Activated CD8-positive, alpha-beta memory T cell treated with anti-CD3 and anti-CD28 coated beads, Interleukin-2, amount 50 U/mL, for 1 hour (primary cell): ENCODE results near the gene SECISBP2L.

Source experiments
- DNase-seq: peaks from one replicate; pipeline ENCODE4 v3.0.0-alpha.2; 2020; ENCODE audit errors: extremely low read depth

The SECISBP2L gene

GRCh38 chr15:48966595-48967301 is 79.5 kb downstream of the SECISBP2L start:
- no peak for DNase-seq

DNA sequence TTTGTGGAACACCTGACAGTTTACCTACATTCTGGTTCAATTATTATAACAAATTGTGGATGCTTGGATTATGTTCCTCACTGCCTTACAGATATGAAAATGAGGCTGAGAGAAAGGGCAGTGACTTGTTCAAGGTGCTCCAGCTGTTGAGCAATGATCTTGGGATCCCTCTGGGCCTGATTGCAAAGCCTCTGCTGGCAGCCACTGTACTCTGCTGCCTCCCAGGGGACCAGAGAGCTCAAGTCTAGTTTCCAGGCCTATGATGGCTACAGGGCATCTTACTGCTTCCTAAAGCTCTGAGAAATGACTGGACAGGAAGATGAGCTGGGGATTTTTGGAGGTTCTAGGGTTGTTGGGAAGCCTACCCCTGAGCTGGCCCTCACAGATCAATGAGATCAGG is 80.3 kb downstream of the SECISBP2L start:
- DNase-seq, result no peak

DNA sequence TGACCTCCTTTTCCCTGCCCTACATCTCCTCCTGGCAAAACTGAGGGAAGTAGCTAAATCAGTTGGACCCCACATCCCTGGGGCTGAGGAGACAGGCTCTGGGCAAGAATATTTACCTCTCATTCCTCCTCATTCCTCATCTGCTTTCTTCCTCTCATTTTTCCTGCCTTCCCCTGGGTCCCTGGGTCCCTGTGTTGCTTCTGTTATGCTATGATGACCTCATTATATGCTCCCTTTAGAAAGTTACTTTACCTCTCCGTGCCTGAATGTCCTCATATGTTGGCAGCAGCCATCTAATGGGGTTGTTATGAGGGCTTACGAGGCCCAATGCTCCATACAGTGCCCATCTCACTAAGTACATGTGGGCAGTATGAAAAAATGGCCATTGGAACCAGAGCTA is 81.3 kb downstream of the SECISBP2L start:
- DNase-seq, result no peak

- no peak for DNase-seq
These were observed 82.6 kb downstream of the SECISBP2L start, which contains the start of gene SHC4 for GRCh38 chr15:48963524-48964113. TSS of gene SHC4 (minus strand) at chr15:48963919. CDS start at chr15:48963015, 904 bp downstream.

- no peak for DNase-seq
These were observed 83.4 kb downstream of the SECISBP2L start for GRCh38 chr15:48962662-48963523.

DNA sequence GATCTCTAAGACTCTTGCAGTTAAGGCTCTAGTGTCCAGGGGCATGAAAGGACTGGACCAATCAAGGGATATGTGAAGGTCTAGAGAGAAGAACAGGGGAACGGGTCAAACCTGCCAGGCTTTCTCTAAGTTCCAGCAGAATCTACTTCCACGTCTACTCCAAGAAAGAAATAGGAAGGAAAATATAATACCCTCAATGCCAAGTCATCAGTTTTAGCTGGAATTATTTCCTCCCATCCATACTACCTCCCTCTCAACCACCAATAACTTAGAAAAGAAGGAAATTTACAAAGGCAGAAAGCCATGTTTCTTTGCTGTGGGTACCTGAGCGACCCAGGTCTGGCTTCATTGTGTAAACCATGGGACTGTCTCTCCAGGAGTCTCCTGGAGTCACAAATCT is 90.3 kb downstream of the SECISBP2L start:
- DNase-seq, result no peak

GRCh38 chr15:48955370-48955769 is 90.9 kb downstream of the SECISBP2L start:
- no peak for DNase-seq

DNA sequence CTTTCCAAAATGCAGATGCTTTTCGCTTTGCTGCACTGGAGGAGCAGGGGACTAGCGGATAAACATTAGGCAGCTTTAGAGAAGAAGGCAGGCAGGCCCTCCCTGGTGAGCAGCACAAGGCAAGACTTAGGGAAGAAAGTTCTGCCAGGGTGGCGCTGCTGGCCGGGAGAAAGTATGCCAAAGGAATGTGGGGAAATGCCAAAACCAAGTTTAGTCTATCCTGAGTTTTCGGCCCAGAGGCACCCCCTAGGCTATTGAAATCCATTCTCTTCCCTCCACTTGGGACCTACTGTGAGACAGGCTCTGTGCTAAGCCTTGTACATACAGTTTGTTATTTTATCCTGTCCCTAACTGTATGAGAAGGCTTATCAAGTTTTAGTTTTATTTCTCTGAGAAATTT is 91.7 kb downstream of the SECISBP2L start:
- DNase-seq, result no peak

- DNase-seq, result no peak
These were observed 99.4 kb downstream of the SECISBP2L start for GRCh38 chr15:48946840-48947187.

GRCh38 chr15:48946074-48946839 is 100.0 kb downstream of the SECISBP2L start:
- no peak for DNase-seq

DNA sequence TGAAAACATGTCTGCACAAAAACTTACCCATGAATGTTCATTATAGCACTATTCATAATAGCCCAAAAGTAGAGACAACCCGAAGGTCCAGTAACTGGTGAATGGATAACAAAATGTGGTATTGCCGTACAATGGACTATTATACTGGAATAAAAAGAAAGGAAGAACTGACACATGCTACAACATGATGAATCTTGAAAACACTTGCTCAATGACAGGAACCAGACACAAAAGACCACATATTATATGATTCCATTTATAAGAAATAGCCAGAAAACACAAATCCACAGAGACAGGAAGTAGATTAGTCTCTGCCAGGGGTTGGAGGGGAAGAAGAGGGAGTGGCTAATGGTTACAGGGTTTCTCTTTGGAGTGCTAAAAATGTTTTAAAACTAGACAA is 100.9 kb downstream of the SECISBP2L start:
- no peak for DNase-seq

DNA sequence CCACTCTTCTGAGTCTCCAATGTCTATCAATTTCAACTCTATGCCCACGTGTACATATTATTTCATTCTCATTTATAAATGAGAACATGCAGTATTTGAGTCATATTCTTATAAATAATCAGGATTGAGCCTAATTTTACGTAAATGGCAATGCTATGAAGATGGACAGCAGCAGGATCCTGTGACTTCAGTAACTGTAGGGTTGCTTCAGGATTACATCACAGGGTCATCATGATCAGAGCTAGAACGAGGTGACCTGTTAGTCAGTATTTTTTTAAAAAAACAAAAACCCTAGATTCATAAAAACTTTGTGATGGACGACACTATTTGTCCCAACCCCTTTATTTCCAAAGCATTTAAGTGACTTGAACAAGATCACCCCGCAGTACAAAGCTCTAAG is 104.3 kb downstream of the SECISBP2L start:
- DNase-seq, result no peak

- no peak for DNase-seq
These were observed 105.7 kb downstream of the SECISBP2L start for GRCh38 chr15:48940508-48940907.

GRCh38 chr15:48939648-48940047 is 106.6 kb downstream of the SECISBP2L start:
- DNase-seq, result no peak
